A673 (cell line): ENCODE results near the gene PALLD. TPM values are rescaled to one million over a fixed set of nuclear protein-coding genes. Genes with fewer than 3 reads are reported as not detected.

Experiments used
- BruUV-seq: library from RNA; stranded (reverse); fragments of 400-500 nt; replicated peaks from 2 replicates; lab custom pipeline; 2021; lab: Mats Ljungman, UMichigan
- CTCF ChIA-PET: fragments of 300-600 bp; sonication (Branson Sonifier 250); formaldehyde crosslinking; loops from one replicate; lab custom pipeline; 2022; ENCODE audit warnings: antibody characterized with exemption; lab: Charles Lee
- POLR2A ChIA-PET: fragments of 300-600 bp; sonication (Branson Sonifier 250); formaldehyde crosslinking; loops from one replicate; lab custom pipeline; 2022; ENCODE audit warnings: antibody characterized with exemption; ENCODE audit not compliant: low non-redundant PET; lab: Charles Lee
- DNase-seq: peaks from one replicate; pipeline ENCODE4 v3.0.0-alpha.2; 2015; ENCODE audit warnings: low spot score
- H3K27ac ChIP-seq: fragments of 200-600 bp; sonication (generic); 2 replicates; pipeline ENCODE4 v1.5.1; 2016; ENCODE audit warnings: mixed run types, low read depth, mild to moderate bottlenecking, mixed read lengths, antibody characterized with exemption, low read length; ENCODE audit not compliant: poor library complexity, severe bottlenecking
- H3K27me3 ChIP-seq: fragments of 200-600 bp; sonication (generic); replicated peaks from 2 replicates; pipeline ENCODE4 v1.6.1; 2017; ENCODE audit warnings: mixed run types, low read depth, mild to moderate bottlenecking, mixed read lengths, antibody characterized with exemption, low read length; ENCODE audit not compliant: insufficient read depth, poor library complexity
- H3K36me3 ChIP-seq: fragments of 200-600 bp; sonication (generic); 2 replicates; pipeline ENCODE4 v1.6.1; 2016; ENCODE audit warnings: mixed run types, mild to moderate bottlenecking, mixed read lengths, antibody characterized with exemption, low read length; ENCODE audit not compliant: insufficient read depth, poor library complexity, severe bottlenecking
- H3K4me1 ChIP-seq: fragments of 200-600 bp; sonication (generic); 2 replicates; pipeline ENCODE4 v1.6.1; 2017; ENCODE audit warnings: mixed run types, mild to moderate bottlenecking, mixed read lengths, antibody characterized with exemption, low read length; ENCODE audit not compliant: insufficient read depth, poor library complexity, severe bottlenecking
- H3K4me3 ChIP-seq: fragments of 200-600 bp; sonication (generic); 2 replicates; pipeline ENCODE4 v1.5.1; 2016; ENCODE audit warnings: low read depth, mixed run types, mild to moderate bottlenecking, mixed read lengths, low read length; ENCODE audit not compliant: poor library complexity, severe bottlenecking
- H3K9me3 ChIP-seq: fragments of 200-600 bp; sonication (generic); 2 replicates; pipeline ENCODE4 v1.6.1; 2016; ENCODE audit warnings: mixed run types, low read depth, mild to moderate bottlenecking, mixed read lengths, antibody characterized with exemption, low read length; ENCODE audit not compliant: poor library complexity, severe bottlenecking
- CTCF ChIP-seq: fragments of 300-800, 200-600 bp; sonication (generic); conservative IDR thresholded peaks from 2 replicates; pipeline ENCODE4 v1.5.1; 2017; ENCODE audit warnings: low read depth, mild to moderate bottlenecking, antibody characterized with exemption, low read length, moderate library complexity, mixed read lengths
- EZH2 ChIP-seq: fragments of 200-600 bp; sonication (generic); IDR thresholded peaks from 2 replicates; pipeline ENCODE4 v1.6.1; 2017; ENCODE audit warnings: borderline replicate concordance, low read depth, mild to moderate bottlenecking, mixed read lengths, antibody characterized with exemption, low read length; ENCODE audit not compliant: poor library complexity, severe bottlenecking
- intact Hi-C: fragments of 100-400 bp; cut with micrococcal nuclease; formaldehyde crosslinking; loops from one replicate; pipeline ENCODE4 v1.10.0; 2022; ENCODE audit not compliant: unreplicated experiment
- total RNA-seq: library from RNA; stranded (reverse); gene quantifications from 2 replicates; pipeline ENCODE4 v1.2.3, GENCODE V29; 2021

PALLD gene
- total RNA-seq, 1 experiment from 2014 or later, result 44.1 TPM

DNA sequence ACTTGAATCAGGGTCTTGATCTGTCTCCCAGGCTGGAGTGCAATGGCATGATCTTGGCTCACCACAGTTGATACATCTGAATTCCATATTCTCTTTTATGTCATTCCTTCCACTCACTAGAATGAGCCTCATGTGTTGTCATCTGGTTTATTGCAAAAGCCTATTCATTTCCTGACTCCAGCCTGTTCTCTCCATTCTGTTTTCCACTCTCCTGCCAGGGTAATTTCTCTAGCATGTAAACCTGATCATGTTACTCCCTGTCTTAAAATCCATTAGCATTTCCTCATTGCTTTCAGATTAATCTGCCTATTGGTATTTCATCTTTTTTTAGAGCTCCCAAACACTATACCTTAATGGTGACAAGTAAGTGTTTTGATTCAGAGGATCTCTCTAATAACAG is 12.2 kb upstream of the PALLD start:
- BruUV-seq, result no TSS peak
- H3K4me1 ChIP-seq, result no peaks in the 10 kb centered on the region
- H3K4me3 ChIP-seq, result no peak overlapping the region
- ChIA-PET CTCF (no interaction called here), POLR2A (no interaction called here)
- TF ChIP-seq CTCF, result no peak
- TF ChIP-seq EZH2, result no peak
- no peak overlapping the region for H3K27ac ChIP-seq
- intact Hi-C loops, result loop anchor here (5.0 kb wide), 1 partner anchor 167 kb away; the partner anchor contains the start of gene DDX60
- no peaks in the 10 kb centered on the region for H3K27me3 ChIP-seq
- no peak for DNase-seq
- no peaks in the 10 kb centered on the region for H3K36me3 ChIP-seq
- H3K9me3 ChIP-seq, result no peaks in the 10 kb centered on the region

GRCh38 chr4:168485156-168485910 is 11.5 kb upstream of the PALLD start:
- Histone ChIP-seq H3K4me3 (no peak overlapping the region), H3K9me3 (no peaks in the 10 kb centered on the region), H3K4me1 (no peaks in the 10 kb centered on the region), H3K27me3 (no peaks in the 10 kb centered on the region), H3K27ac (no peak overlapping the region), H3K36me3 (no peaks in the 10 kb centered on the region)
- TF ChIP-seq EZH2 (no peak), CTCF (no peak)
- ChIA-PET POLR2A (no interaction called here), CTCF (no interaction called here)
- intact Hi-C loops, result no loop called here
- DNase-seq, result no peak
- no TSS peak for BruUV-seq

DNA sequence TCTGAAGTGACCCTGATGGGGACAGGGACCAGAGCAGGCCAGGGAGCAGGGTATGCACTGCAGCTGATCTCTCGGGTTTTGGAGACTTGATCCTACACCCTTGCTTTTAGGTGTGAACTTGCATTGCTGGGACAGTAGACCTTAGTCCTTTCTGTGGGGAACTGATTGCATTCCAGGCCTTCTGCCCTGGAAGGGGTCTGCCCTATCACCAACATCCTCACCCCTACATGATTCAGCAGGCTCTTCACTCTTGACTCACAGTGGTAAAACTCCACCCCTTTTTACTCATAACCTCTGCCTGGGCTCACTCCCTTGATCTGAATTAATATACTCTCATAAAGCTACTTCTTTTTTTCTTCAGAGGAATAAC is 10.0 kb upstream of the PALLD start:
- TF ChIP-seq EZH2 (no peak), CTCF (no peak)
- Histone ChIP-seq H3K27ac (no peak overlapping the region), H3K4me3 (no peak overlapping the region), H3K4me1 (no peaks in the 10 kb centered on the region), H3K36me3 (no peaks in the 10 kb centered on the region), H3K9me3 (no peaks in the 10 kb centered on the region), H3K27me3 (no peaks in the 10 kb centered on the region)
- intact Hi-C loops, result no loop called here
- POLR2A ChIA-PET, result no interaction called here
- no TSS peak for BruUV-seq
- CTCF ChIA-PET, result no interaction called here
- no peak for DNase-seq
